Measurements from ENCODE around the gene CAMK2G. TPM values are rescaled to one million over a fixed set of nuclear protein-coding genes. Genes with fewer than 3 reads are reported as not detected.
A peak's percentile ranks its signal among the peaks of the same experiment; 100 is the strongest.

Gene CAMK2G
- total RNA-seq, 2 experiments from 2014 or later = 22.9 to 26.3 TPM

DNA sequence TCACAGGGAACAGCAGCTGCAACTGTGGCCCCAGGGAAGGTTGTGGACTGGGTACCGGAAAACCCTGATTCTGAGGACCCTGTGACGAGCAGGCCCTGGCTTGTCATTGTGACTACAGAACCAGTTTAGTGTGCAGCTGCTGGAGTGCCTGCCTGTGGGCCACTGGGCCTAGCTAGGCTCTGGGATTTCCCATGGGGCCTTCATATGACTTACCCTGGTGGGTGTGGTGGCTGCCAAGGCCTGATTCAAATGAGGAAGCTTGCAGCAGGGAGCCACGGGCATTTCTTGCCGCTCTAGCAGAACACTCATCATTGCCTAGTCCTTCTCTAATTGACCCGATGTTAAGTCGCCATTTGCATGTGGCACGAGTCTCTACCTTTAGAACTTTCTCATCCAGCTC is 14.7 kb upstream of the CAMK2G start:
- CTCF ChIA-PET = interaction anchor here (0.7 to 12.0 kb wide), 10 partner anchors 9 to 527 kb away, joined by 3 to 396 read pairs (median 7); no protein-coding TSS in a partner anchor
- peak; percentile 69 for DNase-seq
- no peak overlapping the region for H3K4me3 Mint-ChIP-seq
- no peaks in the 10 kb centered on the region for H3K27me3 Mint-ChIP-seq (ENCODE audit: low read depth)
- no peaks in the 10 kb centered on the region for H3K9me3 Mint-ChIP-seq
- no peak overlapping the region for H3K27ac Mint-ChIP-seq
- peaks cover 2% of the 10 kb centered on the region for H3K4me1 Mint-ChIP-seq (ENCODE audit: low read depth)
- H3K36me3 Mint-ChIP-seq (ENCODE audit: low read depth) = no peaks in the 10 kb centered on the region
- intact Hi-C loops (cut with micrococcal nuclease) = loop anchor here (2.0 to 5.0 kb wide), 3 partner anchors 20 to 343 kb away; no protein-coding TSS in a partner anchor

DNA sequence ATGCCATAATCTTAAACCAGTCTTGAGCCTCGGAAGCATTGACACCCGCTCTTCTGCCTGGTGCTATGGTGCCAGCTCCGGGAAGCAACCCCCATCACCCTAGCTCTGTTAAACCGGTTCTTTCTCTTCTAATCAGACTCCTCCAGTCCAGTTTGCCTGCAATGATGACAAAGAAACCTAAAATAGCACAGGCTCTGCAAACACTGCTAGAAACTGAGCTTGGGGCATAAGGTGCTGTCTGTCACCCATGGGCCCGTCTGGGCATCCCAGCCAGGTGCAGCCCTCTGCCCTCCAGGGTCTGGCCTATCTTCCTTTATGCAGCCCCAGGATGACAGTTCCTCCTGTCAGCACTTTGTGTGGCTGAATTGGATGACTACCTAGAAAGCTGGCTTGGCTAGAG is 14.2 kb upstream of the CAMK2G start:
- CTCF ChIA-PET = interaction anchor here (0.6 to 12.0 kb wide), 10 partner anchors 9 to 725 kb away, joined by 3 to 396 read pairs (median 6); no protein-coding TSS in a partner anchor
- Mint-ChIP-seq H3K4me3 (no peak overlapping the region), H3K36me3 (ENCODE audit: low read depth) (no peaks in the 10 kb centered on the region), H3K27ac (no peak overlapping the region), H3K4me1 (ENCODE audit: low read depth) (no peaks in the 10 kb centered on the region), H3K9me3 (no peaks in the 10 kb centered on the region), H3K27me3 (ENCODE audit: low read depth) (no peaks in the 10 kb centered on the region)
- intact Hi-C loops (cut with micrococcal nuclease) = loop anchor here (2.0 to 5.0 kb wide), 3 partner anchors 20 to 344 kb away; no protein-coding TSS in a partner anchor
- DNase-seq = no peak

DNA sequence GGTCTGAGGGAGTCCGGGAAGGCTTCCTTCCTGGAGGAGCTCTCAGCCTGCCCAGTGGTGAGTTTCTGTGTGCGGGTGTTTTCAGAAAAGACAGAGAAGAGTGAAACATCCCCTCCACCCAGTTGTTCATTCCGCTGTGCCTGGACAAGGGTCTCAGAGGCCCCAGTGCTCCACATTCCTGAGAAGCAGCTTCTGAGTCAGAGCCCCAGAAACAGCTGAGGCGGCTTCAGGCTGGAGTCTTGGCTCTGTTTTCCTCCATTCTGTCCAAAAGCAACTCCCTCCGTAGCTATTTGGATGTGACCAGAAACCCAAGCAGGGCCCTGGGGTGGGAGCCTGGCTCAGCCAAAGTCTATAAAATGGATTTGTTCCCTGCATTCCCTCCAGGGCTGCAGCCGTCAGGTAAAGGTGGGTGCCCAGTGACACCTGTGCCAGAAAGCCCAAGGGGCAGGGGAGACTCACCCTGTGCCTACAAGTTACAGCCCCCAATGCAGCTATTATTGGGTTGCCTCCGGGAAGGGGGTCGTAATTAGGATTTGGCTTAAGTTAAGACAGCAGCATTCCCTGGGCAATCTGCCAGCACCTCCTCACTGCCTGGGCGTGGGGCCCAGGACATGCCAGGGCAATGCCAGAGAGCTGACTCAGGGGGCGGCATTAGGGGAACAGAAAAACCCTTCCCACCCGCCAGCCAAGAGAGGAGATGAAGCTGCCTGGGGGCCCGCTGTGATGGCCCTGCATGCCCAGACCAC is 13.1 kb upstream of the CAMK2G start:
- Mint-ChIP-seq H3K4me1 (ENCODE audit: low read depth) (no peaks in the 10 kb centered on the region), H3K36me3 (ENCODE audit: low read depth) (no peaks in the 10 kb centered on the region), H3K27me3 (ENCODE audit: low read depth) (no peaks in the 10 kb centered on the region), H3K4me3 (no peak overlapping the region), H3K27ac (peak overlapping the region; percentile 60), H3K9me3 (no peaks in the 10 kb centered on the region)
- intact Hi-C loops (cut with micrococcal nuclease) = loop anchor here (2.0 to 5.0 kb wide), 5 partner anchors 21 to 345 kb away; no protein-coding TSS in a partner anchor
- CTCF ChIA-PET = interaction anchor here (0.6 to 12.0 kb wide), 17 partner anchors 9 to 726 kb away, joined by 3 to 396 read pairs (median 7); no protein-coding TSS in a partner anchor
- DNase-seq = no peak

DNA sequence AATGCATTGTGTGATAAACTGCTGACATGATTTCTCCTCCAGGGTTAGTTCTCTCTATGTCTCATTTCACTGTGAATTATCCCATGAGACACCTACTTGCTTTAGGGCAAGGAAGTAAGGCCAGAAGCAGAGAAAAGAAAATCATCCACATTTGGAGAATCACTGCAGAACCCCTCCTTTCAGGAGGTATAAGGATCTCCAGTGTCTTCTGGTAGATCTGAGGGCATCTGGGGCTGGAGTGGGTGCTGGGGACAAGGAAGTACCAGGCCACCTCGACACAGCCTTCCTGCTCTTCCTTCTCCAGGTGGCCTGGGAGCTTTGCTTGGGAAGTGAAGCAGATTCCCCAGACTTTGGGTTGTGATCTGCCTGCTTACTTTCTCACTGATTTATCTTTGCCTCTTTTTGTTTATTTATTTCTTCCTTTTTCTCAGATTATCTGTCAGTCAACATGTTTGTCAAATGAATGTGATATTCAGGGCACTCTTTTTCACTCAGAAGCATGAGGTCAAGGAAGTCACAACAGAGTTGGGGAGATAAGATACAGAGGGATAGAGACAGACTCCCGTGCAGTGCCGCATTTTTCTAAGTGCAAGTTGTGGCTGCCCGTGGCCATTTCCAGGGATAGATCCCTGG is 12.4 kb upstream of the CAMK2G start:
- Mint-ChIP-seq H3K4me3 (no peak overlapping the region), H3K36me3 (ENCODE audit: low read depth) (no peaks in the 10 kb centered on the region), H3K27ac (peak overlapping the region; percentile 60), H3K4me1 (ENCODE audit: low read depth) (no peaks in the 10 kb centered on the region), H3K27me3 (ENCODE audit: low read depth) (no peaks in the 10 kb centered on the region), H3K9me3 (no peaks in the 10 kb centered on the region)
- no peak for DNase-seq
- intact Hi-C loops (cut with micrococcal nuclease) = loop anchor here (1.0 to 5.0 kb wide), 8 partner anchors 46 to 346 kb away; no protein-coding TSS in a partner anchor
- CTCF ChIA-PET = interaction anchor here (0.5 to 12.0 kb wide), 44 partner anchors 7 to 1349 kb away, joined by 3 to 396 read pairs (median 5); partner anchors contain the start of genes COMTD1 and PLAU

DNA sequence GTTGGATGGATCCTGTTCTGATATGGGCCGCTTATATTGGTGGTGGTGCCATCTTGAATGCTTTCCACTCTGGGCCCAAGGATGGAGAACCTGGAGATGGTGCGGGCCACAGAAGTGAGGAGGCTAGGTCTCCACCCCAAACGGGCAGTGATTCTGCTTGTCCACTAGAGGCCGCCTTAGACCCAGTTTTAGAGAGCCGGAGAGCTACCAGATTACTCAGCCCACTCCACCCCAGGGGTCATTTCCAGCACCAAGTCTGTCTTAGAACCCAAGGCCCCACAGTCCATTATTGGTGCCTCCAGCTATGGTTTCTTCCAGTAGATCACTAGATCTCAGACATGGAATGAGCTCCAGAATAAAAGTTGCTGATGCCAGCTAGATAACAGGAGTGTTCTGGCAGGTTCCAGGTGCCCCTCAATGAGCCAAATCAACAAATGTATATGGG is 11.8 kb upstream of the CAMK2G start:
- no peaks in the 10 kb centered on the region for H3K36me3 Mint-ChIP-seq (ENCODE audit: low read depth)
- H3K4me1 Mint-ChIP-seq (ENCODE audit: low read depth) = no peaks in the 10 kb centered on the region
- H3K4me3 Mint-ChIP-seq = no peak overlapping the region
- no peak overlapping the region for H3K27ac Mint-ChIP-seq
- peak; percentile 82 for DNase-seq
- intact Hi-C loops (cut with micrococcal nuclease) = loop anchor here (1.0 to 5.0 kb wide), 8 partner anchors 47 to 346 kb away; no protein-coding TSS in a partner anchor
- no peaks in the 10 kb centered on the region for H3K27me3 Mint-ChIP-seq (ENCODE audit: low read depth)
- CTCF ChIA-PET = interaction anchor here (0.5 to 12.0 kb wide), 41 partner anchors 8 to 1350 kb away, joined by 3 to 396 read pairs (median 5); partner anchors contain the start of genes COMTD1 and PLAU
- H3K9me3 Mint-ChIP-seq = no peaks in the 10 kb centered on the region

DNA sequence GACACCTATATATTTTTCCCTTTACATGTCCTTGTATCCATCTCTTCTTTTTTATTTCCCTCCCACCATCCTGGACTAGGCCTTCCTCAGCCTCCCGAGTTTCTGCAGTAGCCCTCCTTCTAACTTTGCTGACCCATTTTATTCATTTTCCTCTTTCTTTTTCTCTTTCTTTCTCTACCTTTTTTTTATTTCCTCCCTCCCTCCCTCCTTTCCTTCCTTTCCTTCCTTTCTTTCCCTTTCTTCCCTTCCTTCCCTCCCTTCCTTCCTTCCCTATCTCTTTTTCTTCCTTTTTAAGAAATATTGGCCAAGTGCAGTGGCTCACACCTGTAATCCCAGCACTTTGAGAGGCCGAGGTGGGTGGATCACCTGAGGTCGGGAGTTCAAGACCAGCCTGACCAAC is 9.7 kb upstream of the CAMK2G start:
- Mint-ChIP-seq H3K27me3 (ENCODE audit: low read depth) (no peaks in the 10 kb centered on the region), H3K9me3 (no peaks in the 10 kb centered on the region), H3K27ac (no peak overlapping the region), H3K4me1 (ENCODE audit: low read depth) (peaks cover 10% of the 10 kb centered on the region), H3K36me3 (ENCODE audit: low read depth) (no peaks in the 10 kb centered on the region), H3K4me3 (no peak overlapping the region)
- intact Hi-C loops (cut with micrococcal nuclease) = no loop called here
- no peak for DNase-seq
- CTCF ChIA-PET = interaction anchor here (0.5 to 12.1 kb wide), 4 partner anchors 28 to 213 kb away, joined by 4 to 443 read pairs (median 200); no protein-coding TSS in a partner anchor

DNA sequence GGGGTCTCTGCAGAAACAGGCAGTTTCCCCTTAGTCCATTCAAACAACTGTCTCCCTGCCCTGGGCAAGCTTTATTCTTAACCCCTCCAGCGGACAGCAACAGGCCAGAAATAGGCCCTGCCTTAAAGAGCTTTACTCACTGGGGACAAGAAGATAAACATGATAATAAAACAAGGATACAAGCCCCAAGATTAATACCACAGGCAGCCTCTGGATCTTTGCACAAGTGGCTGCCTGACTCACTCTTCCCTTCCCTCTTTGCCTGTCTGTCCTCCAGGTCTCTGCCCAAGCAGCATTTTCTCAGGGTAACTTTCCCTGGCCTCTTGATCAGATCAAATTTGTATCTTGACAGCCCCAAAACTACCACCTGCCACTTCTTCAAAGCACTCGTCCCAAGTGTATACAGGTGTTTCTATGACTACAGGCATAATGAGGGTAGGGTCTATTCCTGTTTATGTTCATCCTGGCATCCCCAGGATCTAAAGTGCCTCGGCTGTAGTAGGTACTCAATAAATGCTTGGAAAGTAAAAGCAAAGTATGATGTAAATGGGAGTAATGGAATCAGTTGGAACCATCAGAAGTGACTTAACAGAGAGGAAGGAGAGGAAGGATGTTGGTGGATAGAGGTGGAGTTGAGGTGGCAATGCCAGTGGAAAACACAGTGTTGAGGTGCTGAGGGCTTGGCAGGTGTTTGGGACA is 7.0 kb upstream of the CAMK2G start:
- Mint-ChIP-seq H3K4me3 (no peak overlapping the region), H3K4me1 (ENCODE audit: low read depth) (peaks cover 33% of the 10 kb centered on the region), H3K9me3 (no peaks in the 10 kb centered on the region), H3K36me3 (ENCODE audit: low read depth) (no peaks in the 10 kb centered on the region), H3K27ac (no peak overlapping the region), H3K27me3 (ENCODE audit: low read depth) (no peaks in the 10 kb centered on the region)
- DNase-seq = no peak
- CTCF ChIA-PET = interaction anchor here (0.7 to 12.1 kb wide), 11 partner anchors 10 to 212 kb away, joined by 3 to 443 read pairs (median 10); no protein-coding TSS in a partner anchor
- intact Hi-C loops (cut with micrococcal nuclease) = no loop called here

DNA sequence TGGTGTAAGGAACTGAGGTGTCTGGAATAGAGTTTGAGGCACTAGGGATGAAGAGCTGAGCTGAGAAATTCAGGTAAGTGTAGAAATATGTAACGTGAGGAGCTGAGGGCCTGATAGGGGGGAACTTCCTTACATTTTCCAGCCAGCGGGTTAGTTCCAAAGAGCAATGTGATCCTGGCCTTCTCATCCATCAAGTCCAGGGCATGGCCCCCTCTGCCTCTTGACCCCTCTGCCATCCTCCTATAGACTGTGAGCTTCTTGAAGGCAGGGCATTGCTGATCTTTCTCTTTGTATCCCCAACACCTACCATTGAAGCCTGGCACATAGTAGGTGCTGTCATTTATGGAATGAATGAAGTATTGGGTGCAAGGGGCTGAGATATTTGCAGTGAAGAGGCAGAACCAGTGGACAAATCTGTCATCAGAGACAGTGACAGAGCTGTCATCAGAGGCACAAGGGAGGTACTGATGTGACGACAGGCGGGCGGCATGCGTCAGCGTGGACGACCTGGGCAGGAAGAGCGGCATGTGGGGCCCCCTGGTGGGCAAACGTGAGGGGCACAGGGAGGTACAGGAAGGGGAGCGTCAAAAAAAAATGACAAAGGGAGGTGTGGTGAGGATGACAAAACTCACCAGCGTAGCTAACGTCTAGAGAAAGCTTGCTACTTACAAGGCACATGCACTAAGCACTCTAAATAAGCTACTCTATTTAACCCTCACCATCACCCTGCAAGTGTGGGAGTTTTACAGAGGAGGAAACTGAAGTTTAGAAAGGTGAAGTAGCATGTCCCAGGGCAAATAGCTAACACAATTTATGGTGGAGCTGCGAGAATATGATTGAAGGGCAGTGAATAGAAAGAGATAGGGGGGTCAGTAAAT is 5.2 kb upstream of the CAMK2G start:
- CTCF ChIA-PET = interaction anchor here (0.5 to 12.1 kb wide), 60 partner anchors 9 to 1219 kb away, joined by 3 to 443 read pairs (median 4); partner anchors contain the start of gene SEC24C
- Mint-ChIP-seq H3K27me3 (ENCODE audit: low read depth) (no peaks in the 10 kb centered on the region), H3K27ac (peak overlapping the region; percentile 50), H3K4me3 (no peak overlapping the region), H3K9me3 (no peaks in the 10 kb centered on the region), H3K36me3 (ENCODE audit: low read depth) (no peaks in the 10 kb centered on the region), H3K4me1 (ENCODE audit: low read depth) (peaks cover 43% of the 10 kb centered on the region)
- peak; percentile 97 for DNase-seq
- intact Hi-C loops (cut with micrococcal nuclease) = loop anchor here (1.0 to 10.0 kb wide), 9 partner anchors 30 to 1355 kb away; partner anchors contain the start of genes ANXA7, COMTD1, DNAJC9 and NDST2

DNA sequence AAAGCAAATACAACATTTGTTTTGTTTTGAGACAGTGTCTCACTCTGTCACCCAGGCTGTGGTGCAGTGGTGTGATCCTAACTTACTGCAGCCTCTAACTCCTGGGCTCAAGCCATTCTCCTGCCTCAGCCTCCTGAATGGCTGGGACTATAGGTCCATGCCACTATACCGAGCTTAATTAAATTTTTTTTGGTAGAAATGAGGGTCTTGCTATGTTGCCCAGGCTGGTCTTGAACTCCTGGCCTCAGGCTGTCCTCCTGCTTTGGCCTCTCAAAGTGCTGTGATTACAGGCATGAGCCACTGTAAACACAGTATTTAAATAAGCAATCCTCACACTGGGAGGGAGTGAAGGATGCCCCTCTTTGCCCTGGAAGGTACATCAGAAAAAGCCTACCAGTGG is 4.0 kb upstream of the CAMK2G start:
- H3K36me3 Mint-ChIP-seq (ENCODE audit: low read depth) = no peaks in the 10 kb centered on the region
- H3K4me1 Mint-ChIP-seq (ENCODE audit: low read depth) = peaks cover 44% of the 10 kb centered on the region
- no peak overlapping the region for H3K27ac Mint-ChIP-seq
- H3K27me3 Mint-ChIP-seq (ENCODE audit: low read depth) = no peaks in the 10 kb centered on the region
- intact Hi-C loops (cut with micrococcal nuclease) = loop anchor here (2.0 to 10.0 kb wide), 4 partner anchors 120 to 1356 kb away; partner anchors contain the start of genes ANXA7, COMTD1, DNAJC9 and VCL
- no peaks in the 10 kb centered on the region for H3K9me3 Mint-ChIP-seq
- CTCF ChIA-PET = interaction anchor here (0.6 to 12.1 kb wide), 13 partner anchors 8 to 348 kb away, joined by 3 to 443 read pairs (median 15); partner anchors contain the start of gene SEC24C
- no peak overlapping the region for H3K4me3 Mint-ChIP-seq
- no peak for DNase-seq

DNA sequence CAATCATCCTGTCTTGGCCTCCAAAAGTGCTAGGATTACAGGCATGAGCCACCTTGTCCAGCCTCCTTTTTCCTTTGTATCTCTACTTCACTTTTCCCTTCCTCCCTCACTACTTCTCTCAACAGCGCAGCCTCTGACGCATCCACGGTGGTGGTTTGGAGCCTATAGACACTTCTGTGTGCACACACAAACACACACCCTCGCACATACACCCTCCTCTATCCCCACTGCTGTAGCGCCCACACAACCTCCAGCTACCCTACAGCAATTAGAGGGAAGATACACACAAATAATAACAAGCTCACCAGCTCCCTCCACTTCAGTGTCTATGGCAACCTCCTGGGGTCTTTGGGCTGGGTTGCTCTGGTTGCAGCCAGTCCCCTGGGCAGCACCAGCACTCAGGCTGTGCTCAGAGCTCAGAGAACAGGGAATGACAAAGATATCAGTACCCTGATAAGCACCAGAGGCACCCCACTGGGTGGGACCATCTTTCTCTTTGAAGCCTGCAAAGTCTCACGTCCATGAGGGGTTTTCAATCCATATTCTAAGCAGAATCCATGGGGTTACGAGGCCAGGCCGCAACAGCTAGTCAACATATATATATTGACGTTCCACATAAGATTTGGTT is 3.3 kb upstream of the CAMK2G start:
- intact Hi-C loops (cut with micrococcal nuclease) = loop anchor here (2.0 to 10.0 kb wide), 4 partner anchors 121 to 1357 kb away; partner anchors contain the start of genes ANXA7, COMTD1, DNAJC9 and VCL
- Mint-ChIP-seq H3K27me3 (ENCODE audit: low read depth) (no peaks in the 10 kb centered on the region), H3K4me3 (no peak overlapping the region), H3K27ac (no peak overlapping the region), H3K4me1 (ENCODE audit: low read depth) (peaks cover 51% of the 10 kb centered on the region), H3K36me3 (ENCODE audit: low read depth) (no peaks in the 10 kb centered on the region), H3K9me3 (no peaks in the 10 kb centered on the region)
- CTCF ChIA-PET = interaction anchor here (0.6 to 12.1 kb wide), 6 partner anchors 17 to 347 kb away, joined by 3 to 443 read pairs (median 46); no protein-coding TSS in a partner anchor
- DNase-seq = no peak
